Breast epithelium (tissue), 4 donors: ENCODE measurements around the gene ABHD8. TPM values are rescaled to one million over a fixed set of nuclear protein-coding genes. Genes with fewer than 3 reads are reported as not detected.

Source experiments
- DNase-seq, 2 donors: peaks; one replicate each; pipeline ENCODE4 v3.0.0-alpha.2; 2019; ENCODE audit warnings: low spot score in 2 of 2
- H3K27ac ChIP-seq, 2 donors: fragments of 200-600 bp; sonication (generic) in 1 of 2; one replicate each; pipeline ENCODE4 v1.5.1; 2016 to 2019; ENCODE audit warnings: mild to moderate bottlenecking in 1 of 2
- H3K27me3 ChIP-seq, 2 donors: fragments of 200-600 bp; sonication (generic) in 1 of 2; one replicate each; pipeline versions ENCODE4 v1.5.1 to v1.6.0; 2017 to 2019; ENCODE audit warnings: control low read depth in 1 of 2, mild to moderate bottlenecking in 1 of 2
- H3K36me3 ChIP-seq: fragments of 200-600 bp; one replicate; pipeline ENCODE4 v1.5.1; 2019
- H3K4me1 ChIP-seq, 2 donors: fragments of 200-600 bp; sonication (generic); one replicate each; pipeline ENCODE4 v1.5.1; 2016 to 2019; ENCODE audit warnings: control low read depth in 1 of 2
- H3K4me3 ChIP-seq, 3 donors: fragments of 200-600 bp; sonication (generic); 1 replicate in 2 of 3; 2 replicates in 1 of 3; pipeline ENCODE4 v1.5.1; 2016 to 2019; ENCODE audit warnings: mild to moderate bottlenecking in 3 of 3, moderate library complexity in 2 of 3
- H3K9me3 ChIP-seq, 2 donors: fragments of 200-600 bp; sonication (generic) in 1 of 2; one replicate each; pipeline ENCODE4 v1.5.1; 2016 to 2019; ENCODE audit warnings: control low read depth in 1 of 2
- CTCF ChIP-seq, 3 donors: fragments of 450-650 bp; IDR thresholded peaks; one replicate each; pipeline ENCODE4 v1.5.1; 2016 to 2017; ENCODE audit warnings: antibody characterized with exemption in 3 of 3, mild to moderate bottlenecking in 3 of 3, moderate library complexity in 3 of 3
- POLR2A ChIP-seq: fragments of 450-650 bp; IDR thresholded peaks from one replicate; pipeline ENCODE4 v1.6.1; 2016; ENCODE audit warnings: antibody characterized with exemption, mild to moderate bottlenecking, moderate library complexity
- POLR2AphosphoS5 ChIP-seq, 3 donors: sonication (generic); formaldehyde crosslinking; IDR thresholded peaks; one replicate each; pipeline ENCODE4 v1.6.1; 2017; ENCODE audit warnings: antibody characterized with exemption in 3 of 3
- intact Hi-C: fragments of 100-400 bp; cut with DNase I; formaldehyde crosslinking; loops from one replicate; pipeline ENCODE4 v1.15.1; 2023; ENCODE audit warnings: low total_unique reads
- total RNA-seq, 3 donors: library from RNA; depleted of rRNA; stranded (reverse); fragments of >200 nt; gene quantifications; one replicate each; pipeline ENCODE4 v1.1.0, GENCODE V29; 2016

The ABHD8 gene
- total RNA-seq, 3 donors from 2014 or later = 6.7 to 14.4 (median 11.0) TPM

GRCh38 chr19:17286752-17287151, 16.5 kb downstream of the ABHD8 start:
- TF ChIP-seq POLR2AphosphoS5 (IDR thresholded peaks at IDR 0.05) (no peak), CTCF (IDR thresholded peaks at IDR 0.05) (no peak), POLR2A (no peak)
- H3K9me3 ChIP-seq = no peaks in the 10 kb centered on the region
- peaks cover 0 to 8% of the 10 kb centered on the region in 2 donors for H3K4me1 ChIP-seq
- no peak for DNase-seq
- intact Hi-C loops = loop anchor here (10.0 kb wide), 1 partner anchor 222 kb away; no protein-coding TSS in a partner anchor
- H3K27me3 ChIP-seq = peaks cover 4 to 8% of the 10 kb centered on the region in 2 donors
- no peak overlapping the region for H3K4me3 ChIP-seq
- H3K27ac ChIP-seq = no peak overlapping the region
- no peaks in the 10 kb centered on the region for H3K36me3 ChIP-seq

- no peaks in the 10 kb centered on the region for H3K9me3 ChIP-seq
- no peak overlapping the region for H3K4me3 ChIP-seq
- peaks cover 5 to 13% of the 10 kb centered on the region in 2 donors for H3K4me1 ChIP-seq
- H3K36me3 ChIP-seq = no peaks in the 10 kb centered on the region
- intact Hi-C loops = loop anchor here (10.0 kb wide), 1 partner anchor 221 kb away; no protein-coding TSS in a partner anchor
- no peak overlapping the region for H3K27ac ChIP-seq
- DNase-seq = no peak
- peaks cover 7 to 13% of the 10 kb centered on the region in 2 donors for H3K27me3 ChIP-seq
- TF ChIP-seq POLR2A = no peak
- TF ChIP-seq CTCF (IDR thresholded peaks at IDR 0.05) = no peak
- no peak for TF ChIP-seq POLR2AphosphoS5 (IDR thresholded peaks at IDR 0.05)
These were observed 17.0 kb downstream of the ABHD8 start for GRCh38 chr19:17286263-17286662.

DNA sequence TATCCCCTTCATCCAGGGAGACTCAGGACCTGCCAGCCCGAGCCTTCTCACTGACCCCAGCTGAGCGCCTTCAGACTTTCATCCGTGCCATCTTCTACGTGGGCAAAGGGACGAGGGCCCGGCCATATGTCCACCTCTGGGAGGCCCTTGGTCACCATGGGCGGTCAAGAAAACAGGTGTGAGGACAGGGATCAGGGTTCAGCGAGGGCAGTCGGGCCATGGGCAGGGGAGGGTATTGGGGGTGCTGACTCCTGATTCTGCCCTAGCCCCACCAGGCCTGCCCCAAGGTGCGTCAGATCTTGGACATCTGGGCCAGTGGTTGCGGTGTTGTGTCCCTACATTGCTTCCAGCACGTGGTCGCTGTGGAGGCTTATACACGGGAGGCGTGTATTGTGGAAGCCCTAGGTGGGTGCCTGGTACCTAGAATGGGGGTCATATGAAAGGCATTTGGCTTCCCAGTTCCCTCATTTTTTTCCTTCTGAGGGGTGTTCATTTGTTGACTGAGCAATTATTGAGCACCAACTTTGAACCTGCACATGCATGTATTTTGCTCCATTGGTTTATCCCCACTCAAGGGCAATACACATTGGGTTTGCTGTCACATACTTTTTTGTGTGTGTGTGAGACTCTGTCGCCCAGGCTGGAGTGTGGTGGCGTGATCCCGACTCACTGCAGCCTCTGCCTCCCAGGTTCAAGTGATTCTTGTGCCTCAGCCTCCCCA, 17.6 kb downstream of the ABHD8 start:
- Histone ChIP-seq H3K27me3 (peaks cover 7 to 15% of the 10 kb centered on the region in 2 donors), H3K9me3 (no peaks in the 10 kb centered on the region), H3K4me1 (peaks cover 5 to 13% of the 10 kb centered on the region in 2 donors), H3K36me3 (no peaks in the 10 kb centered on the region), H3K27ac (no peak overlapping the region), H3K4me3 (no peak overlapping the region)
- DNase-seq = no peak
- intact Hi-C loops = loop anchor here (10.0 kb wide), 1 partner anchor 221 kb away; no protein-coding TSS in a partner anchor
- TF ChIP-seq POLR2AphosphoS5 (IDR thresholded peaks at IDR 0.05) (no peak), CTCF (IDR thresholded peaks at IDR 0.05) (no peak), POLR2A (no peak)

- Histone ChIP-seq H3K36me3 (no peaks in the 10 kb centered on the region), H3K4me3 (no peak overlapping the region), H3K27me3 (peaks cover 7 to 15% of the 10 kb centered on the region in 2 donors), H3K9me3 (no peaks in the 10 kb centered on the region), H3K4me1 (peaks cover 5 to 13% of the 10 kb centered on the region in 2 donors), H3K27ac (no peak overlapping the region)
- no peak for DNase-seq
- TF ChIP-seq POLR2A (no peak), CTCF (IDR thresholded peaks at IDR 0.05) (no peak), POLR2AphosphoS5 (IDR thresholded peaks at IDR 0.05) (no peak)
- intact Hi-C loops = loop anchor here (10.0 kb wide), 1 partner anchor 219 kb away; no protein-coding TSS in a partner anchor
These were observed 19.7 kb downstream of the ABHD8 start for GRCh38 chr19:17283504-17283996.
